Loucy (cell line): ENCODE data around the gene DSC2.

Experiments used
- EZH2phosphoT487 ChIP-seq: fragments of 200-600 bp; IDR thresholded peaks from 2 replicates; pipeline ENCODE4 v1.6.1; 2018; ENCODE audit warnings: antibody characterized with exemption, mild to moderate bottlenecking, moderate library complexity, borderline replicate concordance
- TF ChIP-seq, protein P1 (sequence below): fragments of 200-600 bp; sonication (generic); conservative IDR thresholded peaks from 2 replicates; pipeline ENCODE4 v1.5.1; 2014; ENCODE audit warnings: mild to moderate bottlenecking, antibody characterized with exemption, low read length

DNA sequence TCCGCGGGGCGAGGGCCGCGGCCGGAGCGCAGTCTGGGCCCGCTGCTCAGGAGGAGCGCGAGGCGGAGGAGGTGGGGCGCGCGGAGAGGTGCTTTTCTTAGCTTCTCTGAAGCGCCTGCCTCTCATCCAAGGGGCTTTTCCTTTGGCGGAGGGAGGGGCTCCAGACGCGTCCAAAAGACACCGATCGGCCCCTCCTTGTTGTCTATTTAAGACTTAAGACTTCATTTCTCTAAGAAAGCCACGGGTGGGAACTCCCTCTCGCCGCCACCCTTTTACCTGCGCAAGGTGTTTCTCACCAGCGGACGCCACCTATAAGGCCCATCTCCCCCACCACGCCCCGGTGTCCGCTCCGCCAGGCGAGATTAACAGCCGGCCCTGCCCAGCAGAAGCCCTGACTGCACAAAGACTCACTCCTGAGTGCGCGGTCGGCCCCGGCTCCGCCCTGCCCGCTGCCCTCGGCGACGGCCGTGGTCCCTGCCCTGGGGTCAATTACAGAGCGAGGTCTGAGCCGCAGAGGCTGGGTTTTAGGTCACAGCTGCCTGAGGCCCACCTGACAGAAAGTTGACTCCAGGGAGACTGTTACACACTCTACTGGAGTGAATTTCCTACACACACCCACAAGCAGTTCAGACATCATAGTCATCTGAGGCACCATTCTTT lies at the start of gene DSC2:
- TF ChIP-seq, protein P1, sequence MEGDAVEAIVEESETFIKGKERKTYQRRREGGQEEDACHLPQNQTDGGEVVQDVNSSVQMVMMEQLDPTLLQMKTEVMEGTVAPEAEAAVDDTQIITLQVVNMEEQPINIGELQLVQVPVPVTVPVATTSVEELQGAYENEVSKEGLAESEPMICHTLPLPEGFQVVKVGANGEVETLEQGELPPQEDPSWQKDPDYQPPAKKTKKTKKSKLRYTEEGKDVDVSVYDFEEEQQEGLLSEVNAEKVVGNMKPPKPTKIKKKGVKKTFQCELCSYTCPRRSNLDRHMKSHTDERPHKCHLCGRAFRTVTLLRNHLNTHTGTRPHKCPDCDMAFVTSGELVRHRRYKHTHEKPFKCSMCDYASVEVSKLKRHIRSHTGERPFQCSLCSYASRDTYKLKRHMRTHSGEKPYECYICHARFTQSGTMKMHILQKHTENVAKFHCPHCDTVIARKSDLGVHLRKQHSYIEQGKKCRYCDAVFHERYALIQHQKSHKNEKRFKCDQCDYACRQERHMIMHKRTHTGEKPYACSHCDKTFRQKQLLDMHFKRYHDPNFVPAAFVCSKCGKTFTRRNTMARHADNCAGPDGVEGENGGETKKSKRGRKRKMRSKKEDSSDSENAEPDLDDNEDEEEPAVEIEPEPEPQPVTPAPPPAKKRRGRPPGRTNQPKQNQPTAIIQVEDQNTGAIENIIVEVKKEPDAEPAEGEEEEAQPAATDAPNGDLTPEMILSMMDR, result no peak
- no peak for TF ChIP-seq EZH2phosphoT487
